PC-9 (cell line): Measurements from ENCODE around the gene TCF4. TPM values are rescaled to one million over a fixed set of nuclear protein-coding genes. Genes with fewer than 3 reads are reported as not detected.

ENCODE experiments used
- BruUV-seq: library from RNA; stranded (reverse); fragments of 400-500 nt; replicated peaks from 2 replicates; lab custom pipeline; 2021; lab: Mats Ljungman, UMichigan
- CTCF ChIA-PET: fragments of 300-600 bp; sonication (Branson Sonifier 250); formaldehyde crosslinking; loops from one replicate; lab custom pipeline; 2022; ENCODE audit warnings: antibody characterized with exemption; lab: Charles Lee
- POLR2A ChIA-PET: fragments of 300-600 bp; sonication (Branson Sonifier 250); formaldehyde crosslinking; loops from one replicate; lab custom pipeline; 2022; ENCODE audit warnings: antibody characterized with exemption; ENCODE audit not compliant: unreplicated experiment; lab: Charles Lee
- DNase-seq, 2 experiments: peaks; one replicate each; pipeline versions ENCODE4 v3.0.0 to v3.0.0-alpha.2; 2015 to 2022; ENCODE audit warnings: mixed read lengths in 1 of 2
- H2AFZ ChIP-seq: fragments of 200-600 bp; sonication (generic); 2 replicates; pipeline ENCODE4 v1.8.1; 2017; ENCODE audit warnings: antibody characterized with exemption
- H3F3A ChIP-seq: fragments of 200-600 bp; sonication (generic); 2 replicates; pipeline ENCODE4 v1.8.1; 2017; ENCODE audit warnings: antibody characterized with exemption, mild to moderate bottlenecking, low read depth; ENCODE audit not compliant: insufficient read depth
- H3K27ac ChIP-seq: fragments of 200-600 bp; sonication (generic); 2 replicates; pipeline ENCODE4 v1.6.1; 2016; ENCODE audit warnings: mixed run types
- H3K27me3 ChIP-seq: fragments of 200-600 bp; sonication (generic); 2 replicates; pipeline ENCODE4 v1.6.1; 2016; ENCODE audit warnings: low read depth, mixed run types; ENCODE audit not compliant: insufficient read depth
- H3K36me3 ChIP-seq: fragments of 200-600 bp; sonication (generic); 2 replicates; pipeline ENCODE4 v1.6.1; 2016; ENCODE audit warnings: low read depth, mixed run types
- H3K4me1 ChIP-seq: fragments of 200-600 bp; sonication (generic); replicated peaks from 2 replicates; pipeline ENCODE4 v1.6.1; 2016; ENCODE audit warnings: mixed run types; ENCODE audit not compliant: insufficient read depth
- H3K4me2 ChIP-seq: fragments of 200-600 bp; sonication (generic); 2 replicates; pipeline ENCODE4 v1.6.1; 2017; ENCODE audit warnings: mixed run types
- H3K4me3 ChIP-seq: fragments of 200-600 bp; sonication (generic); 2 replicates; pipeline ENCODE4 v1.6.1; 2016; ENCODE audit warnings: mixed run types
- H3K79me2 ChIP-seq: fragments of 200-600 bp; sonication (generic); 2 replicates; pipeline ENCODE4 v1.6.1; 2017; ENCODE audit warnings: low read depth, mixed run types
- H3K9me2 ChIP-seq: fragments of 200-600 bp; sonication (generic); 2 replicates; pipeline ENCODE4 v1.8.1; 2017; ENCODE audit warnings: mild to moderate bottlenecking; ENCODE audit not compliant: insufficient read depth
- H3K9me3 ChIP-seq: fragments of 200-600 bp; sonication (generic); 2 replicates; pipeline ENCODE4 v1.8.1; 2016; ENCODE audit warnings: low read depth; ENCODE audit not compliant: insufficient read depth
- H4K20me1 ChIP-seq: fragments of 200-600 bp; sonication (generic); 2 replicates; pipeline ENCODE4 v1.8.1; 2017; ENCODE audit not compliant: insufficient read depth
- EZH2 ChIP-seq: fragments of 200-600 bp; sonication (generic); IDR thresholded peaks from 2 replicates; pipeline ENCODE4 v1.8.0; 2017; ENCODE audit warnings: antibody characterized with exemption, low read depth
- intact Hi-C: fragments of 100-400 bp; cut with micrococcal nuclease; formaldehyde crosslinking; loops from one replicate; pipeline ENCODE4 v1.10.0; 2022; ENCODE audit not compliant: unreplicated experiment
- total RNA-seq: library from RNA; stranded (reverse); gene quantifications from 2 replicates; pipeline ENCODE4 v1.2.3, GENCODE V29; 2021
- TF ChIP-seq, protein P1 (sequence below): fragments of 200-600 bp; sonication (generic); conservative IDR thresholded peaks from 2 replicates; pipeline ENCODE4 v1.6.1; 2017; ENCODE audit warnings: mixed run types, antibody characterized with exemption, mild to moderate bottlenecking, moderate library complexity

The TCF4 gene
- total RNA-seq, 1 experiment from 2014 or later = 0.74 TPM

- ChIA-PET POLR2A (no interaction called here), CTCF (no interaction called here)
- no peaks in the 10 kb centered on the region for H3K27me3 ChIP-seq
- no peak for TF ChIP-seq EZH2
- TF ChIP-seq, protein P1, sequence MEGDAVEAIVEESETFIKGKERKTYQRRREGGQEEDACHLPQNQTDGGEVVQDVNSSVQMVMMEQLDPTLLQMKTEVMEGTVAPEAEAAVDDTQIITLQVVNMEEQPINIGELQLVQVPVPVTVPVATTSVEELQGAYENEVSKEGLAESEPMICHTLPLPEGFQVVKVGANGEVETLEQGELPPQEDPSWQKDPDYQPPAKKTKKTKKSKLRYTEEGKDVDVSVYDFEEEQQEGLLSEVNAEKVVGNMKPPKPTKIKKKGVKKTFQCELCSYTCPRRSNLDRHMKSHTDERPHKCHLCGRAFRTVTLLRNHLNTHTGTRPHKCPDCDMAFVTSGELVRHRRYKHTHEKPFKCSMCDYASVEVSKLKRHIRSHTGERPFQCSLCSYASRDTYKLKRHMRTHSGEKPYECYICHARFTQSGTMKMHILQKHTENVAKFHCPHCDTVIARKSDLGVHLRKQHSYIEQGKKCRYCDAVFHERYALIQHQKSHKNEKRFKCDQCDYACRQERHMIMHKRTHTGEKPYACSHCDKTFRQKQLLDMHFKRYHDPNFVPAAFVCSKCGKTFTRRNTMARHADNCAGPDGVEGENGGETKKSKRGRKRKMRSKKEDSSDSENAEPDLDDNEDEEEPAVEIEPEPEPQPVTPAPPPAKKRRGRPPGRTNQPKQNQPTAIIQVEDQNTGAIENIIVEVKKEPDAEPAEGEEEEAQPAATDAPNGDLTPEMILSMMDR = no peak
- H3K4me1 ChIP-seq = no peaks in the 10 kb centered on the region
- intact Hi-C loops = no loop called here
- BruUV-seq = no TSS peak
- no peak overlapping the region for H2AFZ ChIP-seq
- H3F3A ChIP-seq = no peaks in the 10 kb centered on the region
- H3K9me3 ChIP-seq = no peaks in the 10 kb centered on the region
- H4K20me1 ChIP-seq = no peaks in the 10 kb centered on the region
- no peaks in the 10 kb centered on the region for H3K79me2 ChIP-seq
- no peak for DNase-seq
- H3K4me2 ChIP-seq = no peak overlapping the region
- H3K36me3 ChIP-seq = no peaks in the 10 kb centered on the region
- no peak overlapping the region for H3K27ac ChIP-seq
- no peaks in the 10 kb centered on the region for H3K9me2 ChIP-seq
- H3K4me3 ChIP-seq = no peak overlapping the region
Observed at GRCh38 chr18:55353806-55354205, 234.2 kb downstream of the TCF4 start.

- BruUV-seq = no TSS peak
- H3K79me2 ChIP-seq = no peaks in the 10 kb centered on the region
- H3K4me3 ChIP-seq = no peak overlapping the region
- H3K4me1 ChIP-seq = no peaks in the 10 kb centered on the region
- DNase-seq = no peak
- H3K9me2 ChIP-seq = no peaks in the 10 kb centered on the region
- TF ChIP-seq, protein P1 = no peak
- no peak for TF ChIP-seq EZH2
- H4K20me1 ChIP-seq = no peaks in the 10 kb centered on the region
- H3K27ac ChIP-seq = no peak overlapping the region
- H3F3A ChIP-seq = no peaks in the 10 kb centered on the region
- H3K36me3 ChIP-seq = no peaks in the 10 kb centered on the region
- CTCF ChIA-PET = no interaction called here
- H3K4me2 ChIP-seq = no peak overlapping the region
- intact Hi-C loops = no loop called here
- H3K27me3 ChIP-seq = no peaks in the 10 kb centered on the region
- H2AFZ ChIP-seq = no peak overlapping the region
- POLR2A ChIA-PET = no interaction called here
- H3K9me3 ChIP-seq = no peaks in the 10 kb centered on the region
Observed at GRCh38 chr18:55353391-55353790, 234.6 kb downstream of the TCF4 start.

DNA sequence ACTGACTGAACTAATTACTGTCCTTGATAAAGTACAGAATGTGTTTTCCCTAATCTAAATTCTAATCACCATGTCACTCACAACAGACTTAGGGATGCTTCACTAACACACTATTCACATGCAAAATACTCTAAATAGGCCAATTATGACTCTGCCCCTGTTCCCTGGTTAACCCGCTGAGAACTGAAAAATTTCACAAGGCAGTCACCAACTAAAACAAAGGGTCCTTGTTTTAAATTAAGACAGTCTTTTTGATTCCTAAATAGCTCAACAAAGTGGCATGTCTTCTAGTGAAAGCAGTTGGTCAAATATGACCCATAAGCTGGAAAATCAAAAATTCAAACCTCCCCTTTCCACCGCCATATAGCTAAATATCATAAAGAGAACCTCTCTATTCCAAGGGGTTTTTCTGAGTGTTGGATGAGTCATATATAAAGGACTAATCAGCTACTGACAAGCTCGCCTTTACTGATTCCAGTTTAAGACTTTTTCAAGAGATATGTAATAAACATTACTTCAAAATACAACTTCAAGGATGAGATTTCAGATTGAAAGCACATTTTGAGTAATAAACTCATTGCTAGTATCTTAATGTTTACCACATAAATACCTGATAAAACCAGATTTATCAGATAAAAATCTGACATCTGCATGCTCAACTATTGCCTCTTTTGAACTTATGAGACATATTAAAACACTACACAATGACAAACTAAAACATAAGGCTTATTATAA, 235.8 kb downstream of the TCF4 start:
- Histone ChIP-seq H3K27me3 (no peaks in the 10 kb centered on the region), H4K20me1 (no peaks in the 10 kb centered on the region), H2AFZ (no peak overlapping the region), H3K9me3 (no peaks in the 10 kb centered on the region), H3K4me1 (no peaks in the 10 kb centered on the region), H3K9me2 (no peaks in the 10 kb centered on the region), H3K36me3 (no peaks in the 10 kb centered on the region), H3K79me2 (no peaks in the 10 kb centered on the region), H3K4me2 (no peak overlapping the region), H3K4me3 (no peak overlapping the region), H3K27ac (no peak overlapping the region), H3F3A (no peaks in the 10 kb centered on the region)
- CTCF ChIA-PET = no interaction called here
- DNase-seq = no peak
- BruUV-seq = no TSS peak
- TF ChIP-seq EZH2 = no peak
- intact Hi-C loops = no loop called here
- POLR2A ChIA-PET = no interaction called here
